GM12892 (cell line): Measurements from ENCODE around the gene RRM2.

Source experiments
- DNase-seq: peaks from one replicate; pipeline ENCODE4 v3.0.0; 2011; ENCODE audit not compliant: insufficient read length
- FAIRE-seq: peaks from 2 replicates; lab custom pipeline; 2011; peaks lifted over from hg19 to GRCh38; lab: Jason Lieb, UNC
- POLR2A ChIP-seq: IDR thresholded peaks from 2 replicates; pipeline ENCODE4 v1.6.1; 2011; ENCODE audit warnings: low read depth, low read length, control low read depth
- POLR2AphosphoS5 ChIP-seq: IDR thresholded peaks from 2 replicates; pipeline ENCODE4 v1.6.1; 2011; ENCODE audit warnings: low read depth, low read length, control low read depth
- TAF1 ChIP-seq: IDR thresholded peaks from 2 replicates; pipeline ENCODE4 v1.6.1; 2011; ENCODE audit warnings: low read depth, mild to moderate bottlenecking, control low read depth, low read length, borderline replicate concordance

RRM2 gene

GRCh38 chr2:10148268-10148667, 25.7 kb downstream of the RRM2 start:
- no peak for FAIRE-seq
- TF ChIP-seq POLR2A, result no peak
- no peak for TF ChIP-seq TAF1
- TF ChIP-seq POLR2AphosphoS5, result no peak
- DNase-seq, result no peak

GRCh38 chr2:10149635-10150034, 27.1 kb downstream of the RRM2 start:
- DNase-seq, result no peak
- FAIRE-seq, result no peak
- no peak for TF ChIP-seq TAF1
- TF ChIP-seq POLR2A, result no peak
- no peak for TF ChIP-seq POLR2AphosphoS5

GRCh38 chr2:10150436-10150835, 27.9 kb downstream of the RRM2 start:
- DNase-seq, result no peak
- TF ChIP-seq POLR2AphosphoS5 (no peak), POLR2A (no peak), TAF1 (no peak)
- no peak for FAIRE-seq

DNA sequence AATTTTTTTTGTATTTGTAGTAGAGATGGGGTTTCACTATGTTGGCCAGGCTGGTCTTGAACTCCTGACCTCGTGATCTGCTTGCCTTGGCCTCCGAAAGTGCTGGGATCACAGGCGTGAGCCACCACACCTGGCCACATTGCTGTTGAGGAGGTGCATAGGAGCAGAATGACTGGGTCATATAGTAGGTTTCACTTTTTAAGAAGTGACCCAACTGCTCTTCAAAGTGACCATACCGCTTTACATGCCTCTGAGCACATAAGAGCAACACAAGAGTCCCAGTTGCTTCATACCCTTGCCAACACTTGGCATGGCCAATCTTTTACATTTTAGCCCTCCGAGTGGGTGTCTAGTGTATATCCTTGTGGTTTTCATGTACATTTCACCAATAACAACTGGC, 28.9 kb downstream of the RRM2 start:
- no peak for FAIRE-seq
- TF ChIP-seq TAF1 (no peak), POLR2A (no peak), POLR2AphosphoS5 (no peak)

GRCh38 chr2:10157293-10157692, 34.8 kb downstream of the RRM2 start:
- no peak for FAIRE-seq
- no peak for TF ChIP-seq POLR2AphosphoS5
- TF ChIP-seq TAF1, result no peak
- no peak for TF ChIP-seq POLR2A
- DNase-seq, result no peak

More for the DNA sequence above, 28.9 kb downstream of the RRM2 start:
- no peak for DNase-seq

DNA sequence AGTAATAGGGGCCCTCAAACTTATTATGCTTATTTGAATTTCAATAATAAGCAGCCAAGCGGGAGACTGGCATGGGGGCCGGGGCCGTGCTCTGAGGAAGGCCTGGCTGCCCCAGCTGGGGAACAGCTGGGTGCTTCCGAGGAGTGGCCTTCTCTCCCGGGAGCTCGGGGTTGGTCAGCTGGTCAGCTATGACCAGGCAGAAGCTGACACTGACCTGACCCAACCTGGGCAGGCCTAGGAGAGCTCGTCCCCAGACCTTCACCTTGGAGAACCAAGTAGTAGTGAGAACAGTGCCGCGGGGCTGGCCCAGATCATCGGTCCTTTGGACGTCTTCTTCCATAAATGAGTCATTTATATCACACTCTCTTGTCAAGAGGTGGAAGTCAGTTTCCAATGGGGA, 36.1 kb downstream of the RRM2 start:
- FAIRE-seq, result no peak
- TF ChIP-seq POLR2AphosphoS5 (no peak), TAF1 (no peak), POLR2A (no peak)

GRCh38 chr2:10159086-10159485, 36.5 kb downstream of the RRM2 start:
- no peak for FAIRE-seq
- no peak for DNase-seq
- TF ChIP-seq POLR2AphosphoS5, result no peak
- TF ChIP-seq TAF1, result no peak
- TF ChIP-seq POLR2A, result no peak

More for the DNA sequence above, 36.1 kb downstream of the RRM2 start:
- DNase-seq, result no peak

- no peak for TF ChIP-seq POLR2AphosphoS5
- TF ChIP-seq TAF1, result no peak
- TF ChIP-seq POLR2A, result no peak
- DNase-seq, result no peak
- FAIRE-seq, result no peak
Observed at GRCh38 chr2:10159581-10160131, 37.1 kb downstream of the RRM2 start.

- DNase-seq, result no peak
- no peak for FAIRE-seq
- TF ChIP-seq POLR2AphosphoS5 (no peak), POLR2A (no peak), TAF1 (no peak)
Observed at GRCh38 chr2:10160203-10160955, 37.8 kb downstream of the RRM2 start.

DNA sequence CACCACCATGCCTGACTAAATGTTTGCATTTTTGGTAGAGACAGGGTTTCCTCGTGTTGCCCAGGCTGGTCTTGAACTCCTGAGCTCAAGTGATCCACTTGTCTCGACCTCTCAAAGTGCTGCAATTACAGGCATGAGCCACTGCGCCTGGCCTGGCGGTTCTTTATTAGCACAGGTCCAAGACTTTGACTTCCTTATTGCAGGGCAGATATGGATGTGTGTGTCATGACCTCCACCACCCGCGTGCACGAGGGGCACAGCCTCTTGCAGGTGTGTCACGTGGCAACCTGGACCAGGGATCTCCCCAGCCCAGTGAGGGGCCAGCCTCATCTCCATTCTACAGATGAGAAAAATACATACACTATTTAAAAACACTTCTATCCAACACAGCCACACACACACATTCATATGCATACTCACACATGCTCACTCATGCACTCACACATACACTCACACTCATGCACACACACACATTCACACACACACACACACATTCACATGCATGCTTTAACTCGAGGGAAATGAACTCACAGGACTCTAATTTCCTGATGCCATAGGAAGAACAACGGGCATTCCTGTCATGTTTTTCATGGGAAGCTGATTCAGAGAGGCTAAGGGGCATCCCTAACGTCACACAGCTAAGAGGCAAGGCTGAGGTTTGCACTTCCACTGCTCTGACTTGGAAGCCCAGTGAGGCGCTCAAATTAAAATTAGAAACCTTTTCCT, 38.8 kb downstream of the RRM2 start:
- no peak for TF ChIP-seq POLR2AphosphoS5
- no peak for DNase-seq
- FAIRE-seq, result no peak

- no peak for DNase-seq
- TF ChIP-seq TAF1 (no peak), POLR2A (no peak), POLR2AphosphoS5 (no peak)
- FAIRE-seq, result no peak
Observed at GRCh38 chr2:10161961-10162441, 39.5 kb downstream of the RRM2 start.

DNA sequence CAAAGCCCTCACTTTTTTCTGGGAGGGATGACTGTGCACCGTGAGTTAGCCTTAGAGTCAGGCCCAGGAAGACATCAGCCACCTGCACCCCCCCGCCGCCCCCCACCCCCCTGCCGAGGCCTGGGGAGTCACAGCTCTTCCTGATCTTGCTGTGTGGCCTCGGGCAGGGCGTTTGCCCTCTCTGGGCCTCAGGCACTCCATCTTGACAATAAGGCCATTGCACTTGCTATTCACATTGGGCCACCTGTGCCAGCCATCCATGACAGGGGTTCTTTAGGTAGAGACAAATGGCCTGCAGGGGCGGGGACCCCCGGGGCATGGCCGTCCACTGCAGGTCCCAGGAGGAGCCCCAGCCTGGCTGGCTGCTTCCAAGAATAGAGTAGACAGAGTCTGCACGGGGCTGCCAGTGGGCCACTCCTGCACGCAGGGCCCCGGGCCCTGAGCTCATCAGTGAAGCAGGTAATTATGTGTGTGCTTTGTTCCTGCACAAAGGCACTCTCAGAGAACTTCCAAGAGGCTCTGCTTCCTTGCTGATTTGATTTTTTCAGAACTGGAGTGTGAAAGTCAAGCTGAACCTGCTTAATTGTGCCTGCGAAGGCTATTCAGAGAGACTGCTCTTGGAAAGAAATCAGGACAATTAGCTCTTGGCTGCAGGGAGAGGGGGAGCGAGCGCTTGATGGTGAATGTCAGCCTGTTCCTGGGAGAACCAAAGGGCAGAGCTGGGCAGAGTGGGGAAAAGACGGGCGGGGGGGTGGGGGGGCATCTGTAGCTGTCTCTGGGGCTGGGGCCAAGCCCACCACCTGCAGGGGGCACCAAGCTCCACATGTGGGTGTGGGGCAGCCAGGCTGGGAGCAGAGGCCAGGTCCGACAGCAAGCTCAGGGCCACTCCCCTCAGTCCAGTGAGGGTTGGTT, 40.3 kb downstream of the RRM2 start:
- FAIRE-seq, result no peak
- TF ChIP-seq POLR2AphosphoS5 (no peak), TAF1 (no peak), POLR2A (no peak)
- no peak for DNase-seq
